Putamen (tissue), 1 donor: Measurements from ENCODE around the gene ITGA1.

Experiments
- DNase-seq: peaks from one replicate; pipeline ENCODE4 v3.0.0-alpha.2; 2016; ENCODE audit warnings: low spot score

The ITGA1 gene

GRCh38 chr5:52998552-52999313 lies 211.0 kb downstream of the ITGA1 start:
- DNase-seq = no peak

- DNase-seq = no peak
Observed at GRCh38 chr5:52999344-52999949, 211.7 kb downstream of the ITGA1 start.

- DNase-seq = no peak
Observed at GRCh38 chr5:53001541-53001940, 213.8 kb downstream of the ITGA1 start.

- no peak for DNase-seq
Observed at GRCh38 chr5:53002491-53002890, 214.8 kb downstream of the ITGA1 start.

GRCh38 chr5:53003144-53003543 lies 215.4 kb downstream of the ITGA1 start:
- DNase-seq = no peak

GRCh38 chr5:53006911-53007890 lies 219.5 kb downstream of the ITGA1 start:
- DNase-seq = no peak

GRCh38 chr5:53008751-53009150 lies 221.0 kb downstream of the ITGA1 start:
- DNase-seq = no peak
